OCI-LY3 (cell line): Measurements from ENCODE around the gene HESX1.

Source experiments
- EZH2phosphoT487 ChIP-seq: fragments of 200-600 bp; shearing (Covaris generic); IDR thresholded peaks from 2 replicates; pipeline ENCODE4 v1.6.1; 2018; ENCODE audit warnings: antibody characterized with exemption, mixed run types, low read depth
- TF ChIP-seq, protein P1 (sequence below): fragments of 200-600, 300-600 bp; sonication (generic); IDR thresholded peaks from 2 replicates; pipeline ENCODE4 v1.5.1; 2014; ENCODE audit warnings: antibody characterized with exemption, low read length, low read depth

GRCh38 chr3:57199895-57200297 is at the start of gene HESX1:
- TF ChIP-seq, protein P1, sequence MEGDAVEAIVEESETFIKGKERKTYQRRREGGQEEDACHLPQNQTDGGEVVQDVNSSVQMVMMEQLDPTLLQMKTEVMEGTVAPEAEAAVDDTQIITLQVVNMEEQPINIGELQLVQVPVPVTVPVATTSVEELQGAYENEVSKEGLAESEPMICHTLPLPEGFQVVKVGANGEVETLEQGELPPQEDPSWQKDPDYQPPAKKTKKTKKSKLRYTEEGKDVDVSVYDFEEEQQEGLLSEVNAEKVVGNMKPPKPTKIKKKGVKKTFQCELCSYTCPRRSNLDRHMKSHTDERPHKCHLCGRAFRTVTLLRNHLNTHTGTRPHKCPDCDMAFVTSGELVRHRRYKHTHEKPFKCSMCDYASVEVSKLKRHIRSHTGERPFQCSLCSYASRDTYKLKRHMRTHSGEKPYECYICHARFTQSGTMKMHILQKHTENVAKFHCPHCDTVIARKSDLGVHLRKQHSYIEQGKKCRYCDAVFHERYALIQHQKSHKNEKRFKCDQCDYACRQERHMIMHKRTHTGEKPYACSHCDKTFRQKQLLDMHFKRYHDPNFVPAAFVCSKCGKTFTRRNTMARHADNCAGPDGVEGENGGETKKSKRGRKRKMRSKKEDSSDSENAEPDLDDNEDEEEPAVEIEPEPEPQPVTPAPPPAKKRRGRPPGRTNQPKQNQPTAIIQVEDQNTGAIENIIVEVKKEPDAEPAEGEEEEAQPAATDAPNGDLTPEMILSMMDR: no peak
- TF ChIP-seq EZH2phosphoT487: no peak
